Vagina (tissue), 2 donors: Measurements from ENCODE around the gene WWC2.

Experiments used
- POLR2A ChIP-seq, 2 donors: fragments of 450-650 bp; IDR thresholded peaks; one replicate each; pipeline ENCODE4 v1.6.1; 2017; ENCODE audit warnings: antibody characterized with exemption in 2 of 2, mild to moderate bottlenecking in 2 of 2, moderate library complexity in 2 of 2
- POLR2AphosphoS5 ChIP-seq, 2 donors: sonication (generic); formaldehyde crosslinking; IDR thresholded peaks; one replicate each; pipeline ENCODE4 v1.9.0; 2017; ENCODE audit warnings: antibody characterized with exemption in 2 of 2, mild to moderate bottlenecking in 2 of 2, low read depth in 1 of 2; ENCODE audit not compliant: insufficient read depth in 1 of 2
- TF ChIP-seq, protein P1 (sequence below), 3 experiments: fragments of 450-650 bp in 2 of 3; fragments of 200-600 bp in 1 of 3; sonication (generic) in 1 of 3; IDR thresholded peaks; one replicate each; pipeline ENCODE4 v1.5.1; 2017 to 2019; ENCODE audit warnings: antibody characterized with exemption in 3 of 3, mild to moderate bottlenecking in 2 of 3, moderate library complexity in 2 of 3

DNA sequence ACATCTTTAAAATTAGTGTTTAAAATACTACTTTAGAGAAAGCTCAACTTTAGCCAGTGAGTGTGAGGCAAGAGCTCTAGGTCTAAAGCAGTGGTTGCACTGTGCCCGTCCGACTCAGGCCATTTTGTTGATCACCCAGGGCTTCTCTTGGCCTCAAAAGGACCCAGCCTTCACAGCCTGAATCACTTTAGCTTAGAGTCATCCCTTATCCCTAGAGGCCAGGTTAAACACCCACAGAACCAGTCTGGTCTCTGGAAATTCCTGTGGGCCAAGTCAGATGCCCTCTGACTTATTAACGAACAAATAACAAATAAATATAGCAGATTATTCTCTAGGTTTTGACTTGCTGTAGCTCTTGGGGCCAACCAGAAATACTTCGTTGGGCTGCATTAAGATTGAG lies 102.3 kb downstream of the WWC2 start:
- TF ChIP-seq, protein P1, sequence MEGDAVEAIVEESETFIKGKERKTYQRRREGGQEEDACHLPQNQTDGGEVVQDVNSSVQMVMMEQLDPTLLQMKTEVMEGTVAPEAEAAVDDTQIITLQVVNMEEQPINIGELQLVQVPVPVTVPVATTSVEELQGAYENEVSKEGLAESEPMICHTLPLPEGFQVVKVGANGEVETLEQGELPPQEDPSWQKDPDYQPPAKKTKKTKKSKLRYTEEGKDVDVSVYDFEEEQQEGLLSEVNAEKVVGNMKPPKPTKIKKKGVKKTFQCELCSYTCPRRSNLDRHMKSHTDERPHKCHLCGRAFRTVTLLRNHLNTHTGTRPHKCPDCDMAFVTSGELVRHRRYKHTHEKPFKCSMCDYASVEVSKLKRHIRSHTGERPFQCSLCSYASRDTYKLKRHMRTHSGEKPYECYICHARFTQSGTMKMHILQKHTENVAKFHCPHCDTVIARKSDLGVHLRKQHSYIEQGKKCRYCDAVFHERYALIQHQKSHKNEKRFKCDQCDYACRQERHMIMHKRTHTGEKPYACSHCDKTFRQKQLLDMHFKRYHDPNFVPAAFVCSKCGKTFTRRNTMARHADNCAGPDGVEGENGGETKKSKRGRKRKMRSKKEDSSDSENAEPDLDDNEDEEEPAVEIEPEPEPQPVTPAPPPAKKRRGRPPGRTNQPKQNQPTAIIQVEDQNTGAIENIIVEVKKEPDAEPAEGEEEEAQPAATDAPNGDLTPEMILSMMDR (IDR thresholded peaks at IDR 0.05), result no peak
- TF ChIP-seq POLR2A (IDR thresholded peaks at IDR 0.05) (no peak), POLR2AphosphoS5 (IDR thresholded peaks at IDR 0.05; ENCODE audit: insufficient read depth in 1 of 2, low read depth in 1 of 2) (no peak)
